HG03060 (cell line): Measurements from ENCODE around the gene GABBR2.
"Not testable (repeated sequence)": the region's sequence is repeated elsewhere in the genome, so short reads cannot be mapped to it uniquely, and the experiment has no call there.

ENCODE experiments used
- ATAC-seq: cut with Tn5 transposase; IDR thresholded peaks from one replicate; pipeline ENCODE4 v1.9.1; 2021; ENCODE audit warnings: low read depth, moderate number of reproducible peaks; ENCODE audit not compliant: unreplicated experiment

GABBR2 gene

DNA sequence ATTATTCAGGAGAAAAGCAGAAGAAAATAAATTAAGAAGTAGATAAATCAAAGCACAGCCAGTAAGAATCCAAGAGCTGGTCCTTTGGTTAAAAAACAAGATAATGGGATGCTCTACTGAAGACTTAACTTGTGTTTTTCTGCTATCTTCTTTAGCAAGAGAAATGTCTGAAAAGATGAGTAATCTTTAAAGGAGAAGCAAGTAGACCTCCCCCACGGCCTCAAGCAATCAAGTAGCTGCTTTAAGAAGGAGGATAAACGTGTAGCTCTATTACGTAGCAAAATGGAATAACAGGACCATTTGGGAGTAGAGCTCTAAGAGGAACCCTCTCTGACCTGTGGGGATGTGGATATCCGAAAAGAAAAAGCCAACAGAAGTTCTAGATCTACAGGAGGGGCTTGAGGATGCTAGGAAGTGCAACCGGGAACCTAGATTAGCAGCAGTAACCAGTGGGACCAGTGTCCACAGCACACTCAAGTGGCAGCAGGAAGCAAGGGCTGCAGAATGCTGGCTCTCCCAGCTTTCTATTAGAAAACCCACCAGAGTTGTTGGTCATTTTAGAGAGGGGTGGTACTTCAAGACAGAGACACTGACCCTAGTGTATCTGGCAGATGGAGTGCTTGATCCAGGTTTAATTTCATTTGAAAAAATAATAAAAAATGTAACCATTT is 185.4 kb downstream of the GABBR2 start:
- ATAC-seq, result no peak

DNA sequence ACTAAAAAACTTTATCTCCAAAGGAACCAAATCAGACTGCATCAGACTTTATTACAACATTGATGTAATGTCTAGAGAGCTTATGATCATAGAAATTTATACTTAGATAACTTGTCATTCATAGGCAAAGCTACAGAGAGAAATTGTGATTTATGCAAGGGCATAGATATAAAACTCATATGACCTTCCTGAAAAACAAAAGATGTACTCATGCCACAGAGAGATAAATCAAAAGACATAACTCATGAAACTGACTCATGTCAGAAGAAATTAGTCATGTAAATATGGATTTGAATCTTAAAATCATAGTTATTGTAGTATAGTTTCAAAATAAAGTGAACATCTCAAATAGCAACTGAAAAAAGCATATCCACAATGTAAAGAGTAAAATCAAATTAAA is 186.2 kb downstream of the GABBR2 start:
- no peak for ATAC-seq

DNA sequence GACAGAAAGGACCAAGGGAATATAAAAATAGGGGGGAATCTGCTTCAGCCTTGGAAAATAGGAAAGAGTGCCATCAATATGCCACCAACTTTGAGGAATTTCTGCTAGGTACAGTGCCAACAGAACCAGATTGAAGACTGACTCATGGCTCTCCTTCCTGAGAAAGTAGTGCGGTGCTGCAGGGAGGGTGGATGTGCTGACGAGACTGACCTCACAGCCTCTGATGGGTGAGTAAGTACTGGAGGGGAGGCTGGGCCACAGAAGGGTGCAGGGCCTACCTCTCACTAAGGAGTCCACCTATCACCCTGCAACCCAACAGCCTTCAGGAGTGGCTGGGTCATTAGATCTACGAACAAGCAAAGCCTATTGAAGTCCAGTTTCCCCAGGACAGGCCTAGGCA is 187.6 kb downstream of the GABBR2 start:
- ATAC-seq, result no peak

DNA sequence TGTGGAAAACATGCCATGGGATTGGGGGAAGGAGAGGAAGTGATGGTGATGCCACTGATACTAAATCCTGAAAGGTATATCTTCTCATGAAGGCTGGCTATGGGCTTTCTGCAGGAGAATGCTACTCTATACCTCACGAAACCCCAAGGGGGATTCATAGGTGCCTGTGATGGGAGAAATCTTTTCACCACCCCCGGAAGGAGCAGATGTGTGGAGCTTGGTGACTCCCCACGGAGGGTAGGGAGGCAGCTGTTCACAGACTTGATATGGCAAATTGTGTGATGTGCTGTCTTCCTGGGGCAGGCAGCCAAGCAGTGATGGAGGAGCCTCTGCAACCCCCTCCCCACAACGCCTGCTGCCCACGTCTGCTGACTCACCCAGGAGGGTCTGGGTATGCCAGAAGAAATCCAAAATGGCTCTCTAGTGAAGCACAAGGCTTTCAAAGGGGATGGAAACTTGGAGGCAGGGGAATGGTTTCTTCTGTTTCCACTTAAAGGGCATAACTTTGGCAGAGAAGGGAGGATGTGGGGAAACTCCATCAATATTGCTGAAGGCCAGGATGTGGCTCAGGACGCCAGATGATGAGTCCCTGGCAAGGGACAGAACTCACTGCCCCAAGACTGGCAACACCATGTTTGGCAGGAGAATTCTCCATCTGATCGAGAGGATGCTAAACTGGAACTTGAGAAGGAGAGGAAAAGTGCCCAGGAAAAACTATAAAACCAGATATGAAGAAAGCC is 188.3 kb downstream of the GABBR2 start:
- no peak for ATAC-seq

DNA sequence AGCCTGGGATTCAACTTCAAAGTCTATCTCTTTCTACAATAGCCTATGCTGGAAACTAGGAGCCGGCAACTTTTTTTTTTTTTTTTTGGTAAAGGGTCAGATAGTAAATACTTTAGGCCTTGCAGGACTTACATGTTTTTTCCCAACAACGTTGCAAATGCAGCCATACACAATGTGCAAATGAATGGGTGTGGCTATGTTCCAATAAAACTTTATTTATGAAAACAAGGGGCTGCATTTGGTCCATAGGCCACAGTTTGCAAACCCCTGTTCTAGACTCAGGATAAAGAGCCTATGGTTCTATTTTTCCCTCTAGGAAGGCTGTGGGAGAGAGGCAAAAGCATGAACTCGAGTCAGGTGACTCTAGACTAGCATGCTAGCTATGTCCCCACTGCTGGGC is 189.1 kb downstream of the GABBR2 start:
- ATAC-seq, result no peak

DNA sequence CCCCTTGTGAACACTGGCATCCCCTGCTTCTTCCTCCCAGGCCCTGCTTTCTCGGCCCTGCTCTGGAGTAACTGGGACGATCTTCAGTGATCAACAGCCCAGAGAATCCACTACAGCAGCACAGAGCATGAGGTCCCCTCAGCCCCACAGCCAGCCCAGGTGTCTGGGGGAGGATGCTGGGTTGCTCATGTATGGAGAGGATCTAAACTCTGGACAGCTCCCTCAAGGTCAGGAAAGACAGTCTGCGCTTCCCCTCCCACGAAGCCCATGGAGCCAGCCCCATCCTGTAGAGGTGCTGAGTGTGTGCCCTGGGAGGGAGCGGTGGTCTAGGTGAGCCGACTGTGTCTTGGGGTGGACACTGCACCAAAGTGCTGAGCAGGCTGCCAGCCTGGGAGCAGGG is 190.2 kb downstream of the GABBR2 start:
- ATAC-seq, result no peak

DNA sequence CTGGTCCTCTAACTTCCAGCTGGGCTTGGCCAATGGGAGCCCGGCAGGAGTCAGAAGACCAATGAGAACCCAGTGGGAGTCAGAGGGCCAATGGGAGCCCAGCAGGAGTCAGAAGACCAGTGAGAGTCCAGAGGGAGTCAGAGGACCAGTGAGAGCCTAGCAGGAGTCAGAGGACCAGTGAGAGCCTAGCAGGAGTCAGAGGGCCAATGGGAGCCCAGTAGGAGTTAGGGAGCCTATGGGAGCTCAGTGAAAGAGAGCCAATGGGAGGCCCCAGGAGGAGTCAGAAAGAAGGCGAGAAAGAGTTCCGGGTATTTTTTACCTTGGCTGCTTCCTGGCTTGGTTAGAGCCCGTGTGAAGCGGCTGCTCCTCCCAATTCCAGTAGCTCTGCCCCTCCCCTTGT is 191.0 kb downstream of the GABBR2 start:
- no peak for ATAC-seq

DNA sequence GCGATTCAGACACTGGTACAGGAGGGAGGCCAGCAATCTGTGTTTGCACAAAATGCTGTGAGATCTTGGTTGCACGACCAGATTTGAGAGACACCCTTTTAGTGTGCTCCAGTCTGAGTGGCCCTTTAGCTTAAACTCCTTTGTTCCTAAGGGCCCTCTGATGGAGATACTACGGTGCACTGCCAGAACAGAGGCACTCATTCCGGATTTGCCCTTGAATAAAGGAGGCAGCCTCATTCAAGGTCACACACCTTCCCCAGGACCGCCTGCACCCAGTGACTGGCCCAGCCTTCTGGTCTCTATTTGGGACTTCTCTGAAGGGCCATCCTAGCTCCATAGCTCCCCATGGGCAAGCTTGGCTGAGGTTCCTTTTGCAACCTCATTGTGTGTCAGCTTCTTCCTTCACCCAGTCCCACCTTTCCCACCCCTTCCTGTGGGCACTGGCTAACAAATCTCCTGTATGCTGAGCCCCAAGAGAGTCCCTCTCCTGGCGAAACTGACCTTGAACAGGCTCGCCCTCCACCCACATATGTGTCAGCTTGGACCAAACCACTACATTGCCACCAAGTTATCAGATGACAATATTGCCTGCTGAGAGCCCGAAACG is 191.7 kb downstream of the GABBR2 start:
- no peak for ATAC-seq

DNA sequence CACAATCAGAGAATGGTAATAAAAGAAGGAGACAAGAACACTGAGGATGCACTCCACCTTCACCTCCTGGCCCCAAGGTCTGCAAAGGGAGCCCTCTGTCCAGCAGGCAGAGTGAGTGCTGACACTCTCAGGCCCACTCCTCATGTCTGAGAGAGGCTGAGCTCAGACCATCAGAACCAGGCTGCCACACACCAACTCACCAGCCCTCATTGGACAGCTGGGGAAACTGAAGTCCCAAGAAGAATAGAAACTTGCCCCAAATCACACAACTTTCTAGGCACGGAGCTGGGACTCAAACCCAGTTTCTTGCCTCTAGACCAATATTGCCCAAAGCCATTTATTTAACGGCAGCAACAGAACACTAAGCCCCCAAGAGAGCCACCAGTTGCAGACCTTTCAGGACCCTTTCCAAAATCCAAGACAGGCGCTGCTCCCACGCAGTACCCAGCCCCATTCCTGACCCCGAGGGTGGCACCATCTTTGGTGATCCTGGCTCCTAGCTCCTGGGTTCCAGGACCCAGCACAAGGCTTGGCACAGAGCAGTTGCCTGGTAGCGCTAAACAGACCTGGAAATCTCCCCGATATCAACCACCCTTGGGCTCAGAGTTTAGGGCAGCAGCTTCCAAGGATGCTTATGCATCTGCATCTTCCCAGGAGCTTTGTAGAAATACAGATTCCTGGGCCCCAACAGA is 192.4 kb downstream of the GABBR2 start:
- ATAC-seq, result no peak

DNA sequence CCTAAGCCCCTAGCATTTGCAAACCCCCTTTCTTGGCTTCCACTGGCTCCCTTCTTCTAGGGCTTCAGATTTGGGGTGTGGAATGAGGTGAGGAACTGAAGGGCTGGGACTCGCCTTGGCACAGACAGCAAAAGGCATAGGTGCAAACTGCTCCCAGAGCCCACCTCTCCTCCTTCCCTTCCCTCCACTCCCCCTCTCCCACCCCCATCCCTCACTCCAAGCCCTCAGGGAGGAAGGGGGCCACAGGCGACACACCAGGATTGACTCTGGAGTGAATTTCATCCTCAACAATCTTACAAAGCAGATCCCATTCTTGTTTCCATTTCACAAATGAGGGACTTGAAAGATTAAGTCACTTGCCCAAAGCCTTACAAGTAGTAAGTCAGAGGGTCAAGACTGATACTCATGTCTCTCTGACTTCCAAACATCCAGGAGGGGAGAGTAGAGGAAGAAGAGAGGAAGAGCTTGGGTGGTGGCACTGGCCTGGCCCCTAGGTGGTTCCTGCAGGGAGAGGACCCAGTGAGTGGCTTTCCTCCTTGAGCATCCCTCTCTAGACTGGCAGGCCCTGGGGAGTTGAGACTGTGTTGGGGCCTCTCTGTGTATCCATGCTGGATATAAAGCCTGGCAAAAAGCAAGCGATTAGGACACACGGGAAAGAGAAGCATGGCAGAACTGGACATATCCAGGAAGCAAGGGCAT is 193.1 kb downstream of the GABBR2 start:
- no peak for ATAC-seq

DNA sequence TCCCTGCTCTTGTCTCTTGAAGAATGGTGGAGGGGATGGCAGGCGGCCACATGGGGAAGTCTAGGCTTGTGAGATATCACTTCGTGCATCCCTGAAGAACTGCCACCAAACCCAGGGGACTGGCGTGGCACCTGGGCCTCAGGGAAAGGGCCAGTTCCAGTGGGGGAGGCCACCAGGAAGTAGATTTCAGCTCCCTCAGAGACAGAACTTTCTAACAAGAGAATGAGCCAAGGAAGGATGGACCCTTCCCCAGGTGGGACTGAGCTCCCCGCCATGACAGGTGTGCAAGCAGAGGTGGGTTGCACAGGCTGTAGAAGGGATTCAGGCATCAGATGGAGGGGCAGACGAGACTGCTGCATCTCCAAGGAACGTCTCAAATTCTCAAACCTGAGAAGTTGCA is 193.9 kb downstream of the GABBR2 start:
- no peak for ATAC-seq

DNA sequence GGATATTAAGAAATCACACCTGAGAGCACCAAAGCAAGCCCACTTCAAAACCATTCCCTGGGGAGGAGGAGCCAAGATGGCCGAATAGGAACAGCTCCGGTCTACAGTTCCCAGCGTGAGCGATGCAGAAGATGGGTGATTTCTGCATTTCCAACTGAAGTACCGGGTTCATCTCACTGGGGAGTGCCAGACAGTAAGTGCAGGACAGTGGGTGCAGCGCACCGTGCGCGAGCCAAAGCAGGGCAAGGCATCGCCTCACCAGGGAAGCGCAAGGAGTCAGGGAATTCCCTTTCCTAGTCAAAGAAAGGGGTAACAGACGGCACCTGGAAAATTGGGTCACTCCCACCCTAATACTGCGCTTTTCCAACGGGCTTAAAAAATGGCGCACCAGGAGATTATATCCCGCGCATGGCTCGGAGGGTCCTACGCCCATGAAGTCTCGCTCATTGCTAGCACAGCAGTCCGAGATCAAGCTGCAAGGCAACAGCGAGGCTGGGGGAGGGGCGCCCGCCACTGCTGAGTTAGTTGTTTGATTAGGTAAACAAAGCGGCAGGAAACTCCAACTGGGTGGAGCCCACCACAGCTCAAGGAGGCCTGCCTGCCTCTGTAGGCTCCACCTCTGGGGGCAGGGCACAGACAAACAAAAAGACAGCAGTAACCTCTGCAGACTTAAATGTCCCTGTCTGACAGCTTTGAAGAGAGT is 200.4 kb downstream of the GABBR2 start:
- ATAC-seq, result not testable (repeated sequence)

DNA sequence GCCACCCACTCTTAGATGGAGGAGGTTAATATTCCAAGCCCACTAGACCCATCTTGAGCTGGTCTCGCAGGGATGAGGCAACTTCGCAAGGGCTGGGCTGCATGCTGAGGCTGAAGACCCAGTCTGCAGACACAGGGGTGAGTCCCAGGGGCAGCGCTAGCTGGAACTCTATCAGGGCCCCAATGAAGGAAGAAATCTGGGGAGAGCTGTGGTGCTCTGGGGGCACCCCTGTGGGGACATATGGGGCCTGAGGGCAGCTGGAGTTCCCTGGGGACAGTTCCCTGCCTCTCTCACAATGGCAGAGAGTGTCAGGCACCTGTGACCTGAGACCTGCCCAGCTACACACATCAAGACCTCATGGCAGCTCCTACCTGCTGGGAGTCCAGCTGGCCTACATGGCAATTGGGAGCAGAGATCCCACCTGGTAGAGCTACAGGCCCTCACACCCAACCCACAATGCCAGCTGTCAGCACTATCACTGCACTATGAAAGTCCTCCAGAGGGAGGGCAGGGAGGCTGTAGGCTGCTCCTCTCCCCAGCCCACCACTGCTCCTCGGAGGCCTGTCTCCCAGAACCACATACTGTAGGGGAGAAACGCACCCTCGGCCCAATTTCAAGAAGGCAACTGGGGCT is 202.2 kb downstream of the GABBR2 start:
- ATAC-seq, result no peak

DNA sequence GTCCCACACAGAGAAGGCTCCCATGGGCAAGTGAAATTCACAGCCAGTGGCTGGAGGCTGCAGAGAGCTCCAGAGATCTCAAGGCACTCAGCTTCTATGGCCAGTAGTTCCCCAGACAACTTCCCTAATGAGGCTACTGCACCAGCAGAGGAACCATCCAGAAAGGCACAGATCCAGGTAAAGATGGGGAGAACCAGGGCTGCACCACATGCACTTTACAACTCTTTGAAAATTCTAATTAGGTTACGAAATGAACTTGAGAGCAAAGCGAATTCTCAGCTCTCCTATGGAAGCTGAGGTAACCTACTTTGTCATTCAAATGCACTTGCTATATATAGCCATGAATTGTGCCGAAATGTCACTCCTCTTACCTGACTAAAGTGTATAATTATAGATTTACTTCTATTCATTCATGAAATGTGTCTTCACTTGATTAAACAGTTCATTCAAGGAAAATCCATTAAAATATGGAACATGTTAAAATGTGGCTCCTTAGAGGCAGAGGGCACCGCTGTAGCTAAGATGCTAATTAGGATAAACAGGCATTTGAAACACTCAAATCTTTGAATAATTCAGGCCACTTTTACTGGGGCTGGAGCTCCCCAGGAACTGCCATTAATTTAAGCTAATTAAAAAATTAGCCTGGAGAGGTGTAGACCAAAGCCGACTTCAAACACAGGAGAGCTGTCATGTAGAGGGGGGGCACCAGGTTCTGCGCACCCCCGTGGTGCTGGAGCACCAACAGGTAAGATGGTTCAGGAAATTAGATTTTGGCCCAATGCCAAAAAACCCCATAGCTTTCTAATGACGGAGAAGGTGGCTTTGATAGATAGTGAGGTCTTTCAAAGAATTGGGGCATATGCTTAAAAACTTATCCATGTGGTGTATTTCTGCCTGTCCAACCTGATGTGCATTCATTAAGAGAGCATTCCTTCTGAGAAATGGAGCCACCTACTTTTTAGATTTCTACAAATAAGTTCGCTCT is 204.1 kb downstream of the GABBR2 start:
- no peak for ATAC-seq

DNA sequence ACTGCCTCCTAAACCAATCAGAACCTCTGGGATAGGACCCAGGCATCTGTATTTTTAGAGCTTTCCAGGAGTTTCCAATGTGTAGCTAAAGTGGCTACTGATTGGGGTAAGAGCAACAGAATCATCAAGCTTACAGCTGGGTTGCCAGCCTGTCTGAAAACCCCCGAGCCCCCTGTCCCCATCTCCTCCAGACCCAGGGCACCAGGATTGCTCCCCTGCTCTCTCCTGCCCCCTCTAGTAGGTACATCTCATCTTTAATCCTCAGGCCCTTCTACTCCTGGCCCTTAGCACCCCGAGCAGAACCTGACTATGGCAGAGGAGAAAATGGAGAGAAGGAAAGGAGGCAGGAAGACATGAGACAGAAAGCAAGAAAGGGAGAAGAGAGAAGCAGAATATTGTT is 204.9 kb downstream of the GABBR2 start:
- ATAC-seq, result no peak

DNA sequence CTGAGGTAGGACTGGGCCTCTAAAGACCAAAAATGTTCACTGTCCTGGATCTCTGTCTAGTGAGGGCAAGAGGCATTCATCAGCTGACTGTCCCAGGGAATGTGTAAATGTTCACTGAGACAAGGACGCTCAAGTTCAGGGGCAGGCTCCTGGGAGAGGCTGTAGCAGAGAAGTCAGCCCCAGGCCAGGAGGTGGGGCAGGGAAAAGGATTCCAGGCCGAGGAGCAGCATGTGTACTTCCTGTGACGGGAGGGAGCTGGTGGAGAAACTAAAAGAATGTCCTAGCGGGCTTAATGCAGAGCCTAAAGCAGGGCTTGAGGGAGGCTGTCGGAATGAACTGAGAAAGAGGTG is 205.8 kb downstream of the GABBR2 start:
- ATAC-seq, result no peak

DNA sequence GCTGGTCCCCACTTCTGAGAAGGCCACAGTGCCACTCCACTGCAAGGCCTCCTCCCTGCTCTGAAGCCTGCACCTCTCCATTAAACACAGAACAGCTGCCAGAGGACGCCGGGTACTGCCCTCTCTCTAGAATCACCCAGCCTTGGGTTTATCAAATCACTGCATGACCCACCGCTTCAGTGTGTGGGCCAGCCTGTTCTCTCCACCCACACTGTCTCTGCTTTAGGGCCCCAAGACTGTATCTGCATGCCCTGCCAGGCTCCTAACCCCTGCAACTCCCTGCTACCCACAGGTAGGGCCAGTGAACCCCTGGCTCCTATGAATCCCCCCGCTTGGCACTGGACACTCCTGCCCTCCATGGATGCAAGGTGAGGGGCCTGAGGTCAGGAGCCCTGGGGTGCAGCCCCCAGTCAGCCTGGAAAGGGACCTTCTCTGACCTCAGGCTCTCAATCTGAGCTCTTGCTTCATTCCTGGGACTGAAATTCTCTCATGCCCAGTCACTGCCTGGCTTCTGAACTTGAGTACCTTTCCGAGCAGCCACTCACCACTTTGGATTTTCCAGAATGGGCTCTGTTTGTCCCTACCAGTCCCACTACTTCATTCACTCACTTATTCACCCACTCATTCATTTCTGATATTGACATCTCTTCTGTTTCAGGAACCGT is 206.3 kb downstream of the GABBR2 start:
- ATAC-seq, result no peak

DNA sequence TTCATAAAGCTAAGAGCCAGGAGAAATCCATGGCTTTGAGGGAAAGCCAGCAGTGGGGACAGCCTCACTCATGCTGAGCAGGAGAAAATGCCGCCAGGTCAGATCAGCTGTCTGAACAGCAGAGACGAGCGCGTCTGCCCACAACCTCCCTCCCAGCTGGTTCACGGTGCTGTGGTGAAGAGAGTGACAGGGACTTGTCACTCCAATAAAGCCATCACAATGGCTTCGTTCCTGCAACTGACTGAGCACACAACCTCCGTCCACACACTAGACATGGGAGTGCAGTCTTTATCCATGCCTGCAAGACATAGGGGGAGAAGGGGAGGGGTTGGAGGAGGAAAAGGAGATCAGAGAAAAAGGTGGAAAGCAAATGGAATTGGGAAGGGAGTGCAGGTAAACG is 206.9 kb downstream of the GABBR2 start:
- no peak for ATAC-seq
